WERI-Rb-1 (cell line): ENCODE results near the gene ACER2.

Source experiments
- DNase-seq: peaks from one replicate; pipeline ENCODE4 v3.0.0-alpha.2; 2020
- H3K27ac ChIP-seq: fragments of 250-450 bp; sonication (Bioruptor Pico); 2 replicates; pipeline ENCODE4 v1.5.1; 2020; ENCODE audit warnings: mild to moderate bottlenecking, moderate library complexity
- H3K27me3 ChIP-seq: fragments of 250-450 bp; sonication (Bioruptor Pico); 2 replicates; pipeline ENCODE4 v1.5.1; 2021; ENCODE audit warnings: mild to moderate bottlenecking, low read depth, moderate library complexity; ENCODE audit not compliant: insufficient read depth, severe bottlenecking
- H3K36me3 ChIP-seq: fragments of 250-450 bp; sonication (Bioruptor Pico); 2 replicates; pipeline ENCODE4 v1.5.1; 2020; ENCODE audit warnings: mild to moderate bottlenecking, moderate library complexity
- H3K4me3 ChIP-seq: 2 replicates; pipeline ENCODE4 v1.5.1; 2011; ENCODE audit warnings: low read depth, mild to moderate bottlenecking, control low read depth, low read length
- H3K9me3 ChIP-seq: fragments of 250-450 bp; sonication (Bioruptor Pico); 2 replicates; pipeline ENCODE4 v1.5.1; 2021; ENCODE audit warnings: mild to moderate bottlenecking, moderate library complexity; ENCODE audit not compliant: severe bottlenecking
- TF ChIP-seq, protein P1 (sequence below): IDR thresholded peaks from 2 replicates; pipeline ENCODE4 v1.5.1; 2011; ENCODE audit warnings: low read depth, mild to moderate bottlenecking, control low read depth, inconsistent platforms, low read length

ACER2 gene

DNA sequence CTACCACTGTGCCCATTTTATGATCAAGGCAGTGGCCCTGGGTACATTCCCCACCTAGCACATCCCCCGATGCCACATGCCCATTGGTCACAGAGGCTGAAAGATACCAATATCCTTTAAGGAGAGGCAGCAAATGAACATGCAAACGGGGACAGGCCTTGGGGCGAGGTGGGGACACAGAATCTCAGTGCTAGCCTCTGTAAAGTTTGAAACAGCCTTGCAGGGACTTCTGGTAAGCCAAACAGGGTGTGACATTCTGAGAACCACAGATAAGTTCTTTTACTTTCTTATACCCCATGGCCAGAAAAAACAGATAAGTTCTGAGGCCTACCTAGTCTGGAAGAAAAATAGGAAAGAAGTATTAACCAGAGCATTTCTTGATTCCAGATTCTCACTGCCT, 60.5 kb downstream of the ACER2 start:
- Histone ChIP-seq H3K36me3 (no peaks in the 10 kb centered on the region), H3K9me3 (no peaks in the 10 kb centered on the region), H3K27ac (no peak overlapping the region), H3K27me3 (no peaks in the 10 kb centered on the region), H3K4me3 (no peak overlapping the region)
- no peak for DNase-seq
- TF ChIP-seq, protein P1, sequence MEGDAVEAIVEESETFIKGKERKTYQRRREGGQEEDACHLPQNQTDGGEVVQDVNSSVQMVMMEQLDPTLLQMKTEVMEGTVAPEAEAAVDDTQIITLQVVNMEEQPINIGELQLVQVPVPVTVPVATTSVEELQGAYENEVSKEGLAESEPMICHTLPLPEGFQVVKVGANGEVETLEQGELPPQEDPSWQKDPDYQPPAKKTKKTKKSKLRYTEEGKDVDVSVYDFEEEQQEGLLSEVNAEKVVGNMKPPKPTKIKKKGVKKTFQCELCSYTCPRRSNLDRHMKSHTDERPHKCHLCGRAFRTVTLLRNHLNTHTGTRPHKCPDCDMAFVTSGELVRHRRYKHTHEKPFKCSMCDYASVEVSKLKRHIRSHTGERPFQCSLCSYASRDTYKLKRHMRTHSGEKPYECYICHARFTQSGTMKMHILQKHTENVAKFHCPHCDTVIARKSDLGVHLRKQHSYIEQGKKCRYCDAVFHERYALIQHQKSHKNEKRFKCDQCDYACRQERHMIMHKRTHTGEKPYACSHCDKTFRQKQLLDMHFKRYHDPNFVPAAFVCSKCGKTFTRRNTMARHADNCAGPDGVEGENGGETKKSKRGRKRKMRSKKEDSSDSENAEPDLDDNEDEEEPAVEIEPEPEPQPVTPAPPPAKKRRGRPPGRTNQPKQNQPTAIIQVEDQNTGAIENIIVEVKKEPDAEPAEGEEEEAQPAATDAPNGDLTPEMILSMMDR, result no peak

DNA sequence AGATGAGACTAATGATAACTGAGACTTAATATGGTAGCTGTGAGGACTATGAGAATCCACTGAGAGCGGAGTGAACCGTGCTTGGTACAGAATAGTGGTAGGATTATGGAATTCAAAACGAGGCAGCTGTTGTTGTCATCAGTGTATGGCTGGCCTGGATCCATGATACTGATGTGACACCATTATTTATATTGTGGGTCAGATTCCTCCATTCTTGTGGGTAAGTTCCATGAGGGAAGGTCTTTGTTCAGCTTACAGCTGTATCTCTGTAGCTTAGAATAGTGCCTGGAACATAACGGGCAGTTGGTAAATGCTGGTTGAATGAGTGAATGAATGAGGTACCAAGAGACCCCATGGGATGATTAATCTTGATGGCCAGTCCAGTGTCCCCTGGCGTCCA, 61.8 kb downstream of the ACER2 start:
- DNase-seq, result no peak
- Histone ChIP-seq H3K27me3 (no peaks in the 10 kb centered on the region), H3K36me3 (no peaks in the 10 kb centered on the region), H3K9me3 (no peaks in the 10 kb centered on the region), H3K27ac (no peak overlapping the region), H3K4me3 (no peak overlapping the region)
- TF ChIP-seq, protein P1, result no peak

DNA sequence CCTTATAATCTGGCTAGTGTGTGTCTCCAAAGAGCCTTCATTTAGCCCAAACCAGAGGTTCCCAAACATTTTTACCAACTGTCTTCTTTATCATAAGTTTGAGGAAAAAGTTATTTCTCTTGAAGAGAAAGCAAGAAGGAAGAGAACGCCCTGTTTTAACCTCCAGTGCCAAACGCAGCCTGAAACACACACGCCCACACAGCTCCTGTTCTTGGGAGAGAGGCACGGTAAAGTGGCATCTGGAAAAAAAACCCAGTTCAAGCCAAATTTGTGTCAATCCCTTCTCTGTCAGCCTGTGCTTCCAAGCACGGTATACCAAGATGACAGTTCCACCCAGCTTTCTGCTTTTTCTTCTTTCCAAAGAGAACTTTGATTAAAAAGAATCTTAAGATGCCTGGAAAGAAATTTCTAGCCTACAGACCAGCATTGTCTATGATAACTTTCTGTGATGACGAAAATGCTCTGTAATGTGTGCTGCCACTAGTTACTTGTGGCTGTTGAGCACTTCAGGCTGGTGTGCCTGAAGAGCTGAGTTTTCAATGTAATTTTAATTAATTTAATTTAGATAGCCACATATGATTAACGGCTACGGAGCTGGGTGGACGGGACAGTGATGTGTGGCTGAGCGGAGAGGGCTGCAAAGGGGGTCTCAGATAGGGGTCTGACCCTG, 62.3 kb downstream of the ACER2 start:
- TF ChIP-seq, protein P1, result no peak
- Histone ChIP-seq H3K27me3 (no peaks in the 10 kb centered on the region), H3K27ac (no peak overlapping the region), H3K36me3 (no peaks in the 10 kb centered on the region), H3K4me3 (no peak overlapping the region), H3K9me3 (no peaks in the 10 kb centered on the region)
- no peak for DNase-seq

DNA sequence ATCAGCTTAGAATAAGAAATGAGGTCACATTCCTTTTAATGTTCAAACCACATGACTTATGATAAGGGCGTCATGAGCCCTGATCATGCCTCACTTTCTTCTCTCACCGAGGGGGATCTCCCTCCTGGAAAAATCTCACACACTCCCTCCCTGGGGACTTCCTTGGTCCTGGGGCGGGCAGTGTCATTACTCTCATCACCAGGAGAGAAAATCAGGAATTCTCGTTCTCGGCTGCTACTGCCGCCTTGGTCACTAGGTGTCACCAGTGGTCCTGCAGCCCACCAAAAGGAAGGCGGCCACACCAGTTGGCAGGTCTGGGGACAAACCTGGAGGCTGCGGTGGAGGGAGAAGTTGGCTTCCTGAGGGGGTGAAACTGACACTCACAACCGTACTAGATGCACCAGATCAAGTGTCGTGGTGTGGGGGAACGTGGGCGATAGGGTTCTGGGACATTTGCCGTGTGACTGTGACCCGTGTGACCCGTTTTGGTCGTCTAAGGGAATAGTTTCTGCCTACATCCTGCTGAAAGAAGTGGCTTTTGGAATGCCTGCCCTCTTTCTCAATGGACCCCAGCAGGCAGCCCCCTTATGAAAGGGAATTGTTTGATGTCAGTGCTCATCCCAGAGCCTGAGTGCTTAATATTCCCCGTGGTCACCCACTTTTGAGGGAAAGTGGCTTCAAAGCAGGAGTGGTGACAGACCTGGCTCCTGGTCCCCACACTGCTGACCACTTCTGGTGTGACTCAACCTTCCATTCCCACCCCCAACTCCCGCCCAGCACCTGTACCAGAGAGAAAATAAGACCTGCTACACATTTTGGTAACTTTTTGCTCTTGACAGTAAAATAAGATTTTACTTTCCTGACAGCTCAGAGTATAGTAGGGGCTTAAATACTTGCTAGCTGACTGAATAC, 63.2 kb downstream of the ACER2 start:
- H3K27me3 ChIP-seq, result no peaks in the 10 kb centered on the region

DNA sequence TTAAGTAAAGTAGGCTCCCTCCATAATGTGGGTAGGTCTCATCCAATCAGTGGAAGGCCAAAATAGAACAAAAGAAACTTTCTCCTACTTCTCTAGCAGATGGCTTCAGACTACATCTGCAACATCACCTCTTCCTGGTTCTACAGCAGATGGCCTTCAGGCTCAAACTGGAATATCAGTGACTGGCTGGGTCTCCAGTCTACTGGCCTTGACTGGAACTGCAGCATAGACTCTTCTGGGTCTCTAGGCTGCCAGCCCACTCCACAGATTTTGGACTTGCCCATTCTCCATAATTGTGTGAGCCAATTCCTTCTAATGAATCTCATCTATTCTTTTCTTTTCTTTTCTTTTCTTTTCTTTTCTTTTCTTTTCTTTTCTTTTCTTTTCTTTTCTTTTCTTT, 64.8 kb downstream of the ACER2 start:
- Histone ChIP-seq H3K36me3 (no peaks in the 10 kb centered on the region), H3K9me3 (no peaks in the 10 kb centered on the region), H3K27ac (no peak overlapping the region), H3K4me3 (no peak overlapping the region), H3K27me3 (no peaks in the 10 kb centered on the region)
- TF ChIP-seq, protein P1, result 0 out of 2 replicates have a peak, but pooled peaks have one; percentile 2
- no peak for DNase-seq

More for the DNA sequence above, 63.2 kb downstream of the ACER2 start:
- H3K36me3 ChIP-seq, result no peaks in the 10 kb centered on the region
- peak; percentile 71 for DNase-seq
- H3K27ac ChIP-seq, result no peak overlapping the region
- no peak overlapping the region for H3K4me3 ChIP-seq
- TF ChIP-seq, protein P1, result peak; percentile 90
- no peaks in the 10 kb centered on the region for H3K9me3 ChIP-seq
